NCI-H226 (cell line): ENCODE measurements around the gene AGTPBP1.
"Not testable (repeated sequence)": the region's sequence is repeated elsewhere in the genome, so short reads cannot be mapped to it uniquely, and the experiment has no call there.

Experiments used
- DNase-seq: peaks from one replicate; pipeline ENCODE4 v3.0.0-alpha.2; 2015

Gene AGTPBP1

GRCh38 chr9:85741875-85742596 is at the start of gene AGTPBP1:
Gene AGTPBP1, minus strand, starts transcription at chr9:85741954. Its CDS starts 29,421 bp downstream, at chr9:85712533.
- peak; percentile 93 for DNase-seq

- not testable (repeated sequence) for DNase-seq
These were observed 44.4 kb upstream of the AGTPBP1 start for GRCh38 chr9:85786116-85786515.

- not testable (repeated sequence) for DNase-seq
These were observed 32.1 kb upstream of the AGTPBP1 start for GRCh38 chr9:85773844-85774243.

- not testable (repeated sequence) for DNase-seq
These were observed 20.0 kb upstream of the AGTPBP1 start for GRCh38 chr9:85761802-85762201.

- DNase-seq = not testable (repeated sequence)
These were observed 16.0 kb upstream of the AGTPBP1 start for GRCh38 chr9:85757716-85758115.

GRCh38 chr9:85756216-85756615 is 14.5 kb upstream of the AGTPBP1 start:
- DNase-seq = not testable (repeated sequence)

GRCh38 chr9:85746309-85746708 is 4.6 kb upstream of the AGTPBP1 start:
- no peak for DNase-seq

GRCh38 chr9:85745203-85745602 is 3.4 kb upstream of the AGTPBP1 start:
- no peak for DNase-seq

GRCh38 chr9:85744480-85744879 is 2.7 kb upstream of the AGTPBP1 start:
- no peak for DNase-seq

- peak; percentile 95 for DNase-seq
These were observed 1.7 kb upstream of the AGTPBP1 start for GRCh38 chr9:85743275-85744128.

- DNase-seq = peak; percentile 84
These were observed 813 bp upstream of the AGTPBP1 start for GRCh38 chr9:85742597-85742936.

GRCh38 chr9:85741095-85741874 is 469 bp downstream of the AGTPBP1 start:
- no peak for DNase-seq

GRCh38 chr9:85740787-85741094 is 1.0 kb downstream of the AGTPBP1 start:
- no peak for DNase-seq

- no peak for DNase-seq
These were observed 3.2 kb downstream of the AGTPBP1 start for GRCh38 chr9:85738509-85738908.

- no peak for DNase-seq
These were observed 4.1 kb downstream of the AGTPBP1 start for GRCh38 chr9:85737671-85738070.

GRCh38 chr9:85730916-85731630 is 10.7 kb downstream of the AGTPBP1 start:
- no peak for DNase-seq

- DNase-seq = no peak
These were observed 11.9 kb downstream of the AGTPBP1 start for GRCh38 chr9:85729882-85730281.

GRCh38 chr9:85727500-85727899 is 14.3 kb downstream of the AGTPBP1 start:
- peak; percentile 64 for DNase-seq

- DNase-seq = no peak
These were observed 15.0 kb downstream of the AGTPBP1 start for GRCh38 chr9:85726737-85727136.

- DNase-seq = no peak
These were observed 18.5 kb downstream of the AGTPBP1 start for GRCh38 chr9:85723215-85723614.

- DNase-seq = not testable (repeated sequence)
These were observed 22.3 kb downstream of the AGTPBP1 start for GRCh38 chr9:85719411-85719810.

- DNase-seq = not testable (repeated sequence)
These were observed 23.9 kb downstream of the AGTPBP1 start for GRCh38 chr9:85717818-85718217.

GRCh38 chr9:85717220-85717619 is 24.5 kb downstream of the AGTPBP1 start:
- no peak for DNase-seq
